NCI-H69 (cell line): ENCODE results near the gene BDH1.

Experiments
- DNase-seq: peaks from one replicate; lab custom pipeline; 2025; lab: John Stamatoyannopoulos, UW

Gene BDH1

DNA sequence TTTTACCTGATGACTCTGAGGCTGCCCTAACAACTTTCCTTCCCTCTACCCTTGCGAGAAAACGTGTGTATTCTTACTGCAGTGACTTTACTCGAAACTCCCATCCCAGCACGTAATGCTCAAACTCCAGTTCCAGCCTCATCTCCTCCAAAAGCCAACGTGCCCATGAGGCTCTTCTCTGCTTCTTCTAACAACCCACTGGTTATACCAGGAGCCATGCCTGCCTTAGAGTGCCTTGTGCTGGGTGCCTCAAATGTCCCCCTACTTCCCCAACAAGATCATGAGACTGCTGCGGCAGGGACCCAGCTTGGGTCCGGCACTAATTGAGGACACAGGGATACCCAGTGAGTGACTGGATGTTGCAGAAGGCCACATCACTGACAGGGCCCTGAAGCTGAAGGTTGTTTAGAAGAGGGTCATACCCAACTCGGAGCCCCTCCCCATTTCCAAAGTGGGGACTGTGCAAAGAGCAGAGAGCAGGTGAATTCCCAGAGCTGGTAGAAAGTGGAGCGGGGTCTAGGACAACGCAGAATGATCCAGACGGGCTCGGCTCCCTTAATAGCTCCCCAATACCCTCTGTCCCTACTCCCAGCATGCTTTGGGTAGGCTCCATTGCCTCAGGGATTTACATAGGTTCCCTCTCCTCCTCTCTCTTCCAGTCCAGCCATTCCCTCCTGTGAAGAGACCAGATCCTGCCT, 71.4 kb downstream of the BDH1 start:
- no peak for DNase-seq

DNA sequence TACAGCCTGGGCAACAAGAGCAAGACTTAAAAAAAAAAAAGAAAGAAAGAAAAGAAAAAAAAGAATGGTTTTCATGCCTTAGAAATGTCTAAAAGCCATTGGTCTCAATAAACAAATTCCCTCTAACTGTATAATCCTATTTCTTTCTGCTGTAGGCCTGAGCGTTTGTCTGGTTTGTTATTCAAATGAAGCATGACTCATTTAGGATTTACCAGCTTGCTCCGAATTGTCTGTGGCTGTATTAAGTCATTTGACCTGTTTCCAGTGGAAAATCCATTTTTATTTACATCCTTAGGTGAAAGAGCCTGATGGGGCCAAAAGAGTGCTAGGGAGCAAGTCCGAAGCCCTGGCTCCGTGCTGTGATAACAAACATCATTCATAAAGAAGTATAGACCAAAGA, 73.8 kb downstream of the BDH1 start:
- DNase-seq: peak; percentile 18

DNA sequence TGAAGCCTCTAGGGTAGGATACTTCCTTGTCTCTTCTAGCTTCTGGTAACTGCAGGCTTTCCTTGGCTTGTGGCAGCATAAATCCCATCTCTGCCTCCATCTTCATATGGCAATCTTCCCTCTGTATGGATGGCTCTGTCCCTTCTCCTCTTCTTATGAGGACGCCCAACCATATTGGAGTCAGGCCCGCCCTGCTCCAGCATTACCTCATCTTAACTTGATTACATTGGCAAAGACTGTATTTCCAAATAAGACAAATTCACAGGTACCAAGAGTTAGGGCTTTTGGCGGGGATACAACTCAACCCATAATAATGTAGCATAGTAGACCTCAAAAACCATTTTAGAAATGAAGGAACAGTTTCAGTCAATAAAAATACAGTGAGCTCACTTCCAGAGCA, 75.4 kb downstream of the BDH1 start:
- no peak for DNase-seq

DNA sequence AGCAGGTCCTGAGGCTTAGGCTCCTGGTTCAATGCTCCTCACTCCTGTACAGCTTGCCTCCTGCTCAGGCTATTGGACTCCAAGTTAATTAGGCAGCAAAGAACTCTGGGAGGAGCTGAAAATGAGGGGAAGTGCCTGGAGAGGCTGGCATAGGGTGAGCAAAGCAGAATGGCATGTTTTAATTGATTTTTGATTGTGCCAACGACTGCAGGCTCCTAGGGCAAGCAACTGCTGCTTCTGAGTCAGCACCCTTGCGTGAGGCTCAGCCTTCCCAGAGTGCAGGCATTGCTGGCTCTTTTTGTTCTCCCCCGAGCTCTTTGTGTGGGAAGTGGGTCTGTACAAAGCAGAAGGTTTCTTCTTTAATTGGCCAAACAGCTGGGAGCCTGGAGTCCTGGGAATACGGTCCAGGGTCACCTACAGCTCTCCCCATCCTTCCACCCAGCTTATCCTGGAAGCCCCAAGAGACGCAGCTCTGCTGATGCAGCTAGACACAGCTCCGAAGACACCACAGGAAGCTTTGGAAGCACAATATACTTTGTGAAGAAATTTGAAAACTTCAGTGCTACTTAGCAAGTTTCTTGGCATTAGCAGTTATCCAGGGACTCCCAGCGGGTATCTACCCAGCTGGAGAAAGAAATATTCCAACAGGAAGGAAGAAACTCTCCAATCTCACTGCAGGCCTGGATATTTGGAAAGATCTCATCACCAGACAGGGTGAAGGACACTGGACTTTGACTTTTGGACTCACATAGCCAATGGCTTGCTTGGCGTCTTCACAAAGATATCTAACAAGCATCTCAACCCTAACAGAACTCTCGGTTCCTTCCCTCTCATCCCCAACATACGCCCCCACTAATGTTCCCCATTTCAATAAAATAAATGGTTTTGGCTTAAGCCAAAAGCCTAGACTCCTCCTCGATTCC, 76.8 kb downstream of the BDH1 start:
- DNase-seq: peak; percentile 73

DNA sequence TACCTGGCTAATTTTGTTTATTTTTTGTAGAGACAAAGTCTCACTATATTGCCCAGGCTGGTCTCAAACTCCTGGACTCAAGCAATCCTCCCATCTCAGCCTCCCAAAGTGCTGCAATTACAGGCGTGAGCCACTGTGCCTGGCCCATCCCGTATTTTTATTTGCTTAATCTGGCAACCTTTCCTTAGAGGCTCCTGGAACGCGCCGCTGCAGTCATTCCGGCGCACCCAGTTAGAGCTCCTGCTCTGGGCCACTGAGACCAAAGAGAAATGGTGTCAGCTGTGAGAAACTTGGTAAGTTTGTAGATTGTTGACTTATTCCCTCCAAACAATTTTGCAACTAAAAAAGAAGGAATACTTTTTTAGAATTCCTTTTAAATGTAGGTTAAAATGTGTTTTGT, 78.0 kb downstream of the BDH1 start:
- peak; percentile 25 for DNase-seq

DNA sequence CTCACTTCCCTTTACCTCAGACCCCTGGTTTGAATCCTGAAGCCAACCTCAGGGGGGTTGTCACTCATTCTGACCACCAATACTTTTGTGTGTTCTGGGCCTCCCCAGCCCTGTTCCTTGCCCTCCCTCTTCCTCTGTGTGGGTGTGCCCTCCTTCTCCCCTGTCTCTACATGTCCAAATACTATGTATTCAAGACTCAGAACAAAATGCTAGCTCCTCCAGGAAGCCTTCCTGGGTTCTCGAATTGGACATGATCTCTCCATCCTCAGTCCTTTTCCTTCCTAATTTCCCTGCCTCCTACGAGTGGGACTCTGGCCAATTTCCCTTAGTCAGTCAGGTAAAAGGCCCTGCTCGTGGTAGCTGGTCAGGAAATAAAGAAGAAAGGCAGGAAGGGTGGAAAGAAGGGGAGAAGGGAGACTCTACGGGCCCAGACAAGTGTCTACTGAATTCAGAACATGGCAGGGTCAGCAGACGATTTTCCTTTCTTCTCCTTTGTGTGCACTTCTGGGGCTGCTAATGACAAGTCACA, 79.7 kb downstream of the BDH1 start:
- no peak for DNase-seq

DNA sequence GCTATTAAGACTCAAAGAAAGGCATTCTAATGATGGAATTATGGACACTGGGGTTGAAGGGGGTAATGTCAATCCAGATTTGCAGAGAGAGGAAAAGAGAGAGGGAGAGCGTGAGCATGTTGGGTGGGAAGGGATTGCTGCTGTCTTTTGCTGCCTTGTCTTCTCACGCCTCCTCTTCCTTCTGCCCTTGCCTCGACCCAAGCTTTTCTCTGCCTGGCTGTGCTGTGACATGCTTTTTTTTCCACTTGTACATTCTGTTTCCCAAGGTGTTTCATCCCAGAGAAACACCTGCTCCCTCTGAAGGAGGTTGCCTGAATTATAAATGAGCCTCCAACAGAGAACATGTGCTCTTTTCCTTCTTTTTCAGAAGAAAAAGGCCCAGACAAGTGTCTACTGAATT, 80.3 kb downstream of the BDH1 start:
- no peak for DNase-seq

DNA sequence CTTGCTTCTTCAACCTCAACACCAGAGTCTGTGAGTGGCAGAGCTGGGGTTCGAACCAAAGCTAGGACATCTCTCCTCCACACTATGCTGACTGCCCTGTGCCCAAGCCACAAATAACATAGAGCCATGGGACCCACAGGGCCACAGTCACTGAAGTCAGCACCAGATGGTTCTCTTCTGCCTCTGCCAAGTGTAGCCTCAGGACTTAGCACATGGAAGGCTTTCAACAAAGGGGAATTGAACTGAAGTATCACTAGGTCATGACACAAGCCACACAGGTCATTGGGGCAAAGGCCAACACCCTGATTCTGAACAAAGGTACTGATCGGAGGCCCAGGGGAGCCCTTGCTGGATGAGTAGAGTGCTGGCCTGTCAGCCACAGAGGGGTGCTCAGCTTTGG, 83.6 kb downstream of the BDH1 start:
- no peak for DNase-seq

DNA sequence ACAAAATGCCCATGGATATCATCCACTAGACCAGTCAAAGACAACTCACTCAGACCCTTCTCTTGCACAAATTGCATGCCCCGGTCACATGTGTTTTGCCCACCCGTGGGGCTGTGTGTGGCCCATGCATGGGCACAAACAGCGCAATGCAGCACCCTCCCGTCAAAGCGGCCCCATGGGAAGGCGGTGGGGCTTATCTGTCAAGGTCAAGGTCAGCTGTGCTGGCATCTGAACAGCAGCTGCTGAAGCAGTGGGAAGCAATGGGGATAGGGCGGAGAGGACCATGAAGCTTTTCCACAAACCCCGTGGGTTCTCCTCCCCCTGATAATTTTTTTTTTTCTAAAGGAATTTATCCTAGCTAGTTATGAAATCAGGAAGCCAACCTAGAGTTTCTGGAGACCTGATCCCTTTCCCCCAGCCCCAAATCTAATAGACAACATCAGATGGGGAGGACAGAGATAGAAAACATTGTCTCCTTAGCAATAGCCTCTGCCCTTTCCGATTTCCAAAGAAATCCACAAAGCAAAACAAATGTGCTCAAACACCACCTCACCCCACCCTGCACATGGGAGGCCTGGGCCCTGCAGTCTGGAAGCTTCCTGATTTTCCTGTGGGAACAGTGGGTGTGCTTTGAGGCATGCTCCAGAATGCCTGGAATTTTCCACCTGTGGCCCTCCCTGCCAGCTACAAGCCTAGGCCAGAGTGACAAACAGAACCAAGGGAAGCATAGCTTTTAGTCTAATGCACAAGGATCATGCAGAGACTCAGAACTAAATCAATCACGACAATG, 84.4 kb downstream of the BDH1 start:
- DNase-seq: no peak

DNA sequence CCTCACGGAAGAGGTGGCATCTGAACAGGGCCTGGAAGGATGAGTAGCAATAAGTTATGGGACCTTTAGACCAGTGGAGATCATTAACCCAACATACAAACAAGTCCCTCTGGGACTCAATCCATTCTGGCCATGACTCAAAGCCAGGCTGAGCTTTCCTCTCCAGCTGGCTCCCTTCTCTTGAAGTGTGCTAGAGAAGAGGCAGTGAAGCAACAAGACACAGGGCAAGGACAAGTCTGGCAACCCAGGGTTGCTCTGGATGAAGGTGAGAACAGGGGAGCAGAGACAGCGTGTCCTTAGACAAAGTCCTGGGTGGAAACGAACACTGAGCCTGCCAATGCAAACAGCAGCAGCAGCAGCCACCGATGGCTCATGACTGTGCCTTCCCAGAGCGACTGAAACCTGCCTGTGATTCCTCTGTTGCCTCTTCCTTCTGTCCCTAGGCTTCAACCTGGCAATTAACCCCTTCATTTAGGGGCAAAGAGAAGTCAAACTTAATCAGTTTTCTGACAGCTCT, 86.8 kb downstream of the BDH1 start:
- peak; percentile 38 for DNase-seq

DNA sequence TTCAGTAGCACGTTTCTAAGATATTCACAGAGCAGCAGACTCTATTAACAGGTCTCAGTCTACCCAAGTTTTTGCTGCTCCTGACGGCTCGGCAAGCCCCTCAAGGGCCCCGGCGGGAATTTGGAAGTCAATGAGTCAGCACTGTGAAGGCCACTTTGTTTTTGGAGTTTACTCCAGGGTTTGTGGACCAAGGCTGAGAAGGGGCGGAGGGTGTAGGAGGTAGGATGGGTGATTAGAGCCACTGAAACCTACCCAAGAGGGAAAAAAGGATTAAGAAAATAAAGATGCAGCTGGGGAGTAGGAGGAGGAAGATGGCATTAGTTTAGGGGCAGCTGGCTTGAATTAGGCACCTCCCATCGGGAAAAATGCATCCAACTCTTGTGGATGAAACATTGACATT, 87.6 kb downstream of the BDH1 start:
- DNase-seq: no peak

DNA sequence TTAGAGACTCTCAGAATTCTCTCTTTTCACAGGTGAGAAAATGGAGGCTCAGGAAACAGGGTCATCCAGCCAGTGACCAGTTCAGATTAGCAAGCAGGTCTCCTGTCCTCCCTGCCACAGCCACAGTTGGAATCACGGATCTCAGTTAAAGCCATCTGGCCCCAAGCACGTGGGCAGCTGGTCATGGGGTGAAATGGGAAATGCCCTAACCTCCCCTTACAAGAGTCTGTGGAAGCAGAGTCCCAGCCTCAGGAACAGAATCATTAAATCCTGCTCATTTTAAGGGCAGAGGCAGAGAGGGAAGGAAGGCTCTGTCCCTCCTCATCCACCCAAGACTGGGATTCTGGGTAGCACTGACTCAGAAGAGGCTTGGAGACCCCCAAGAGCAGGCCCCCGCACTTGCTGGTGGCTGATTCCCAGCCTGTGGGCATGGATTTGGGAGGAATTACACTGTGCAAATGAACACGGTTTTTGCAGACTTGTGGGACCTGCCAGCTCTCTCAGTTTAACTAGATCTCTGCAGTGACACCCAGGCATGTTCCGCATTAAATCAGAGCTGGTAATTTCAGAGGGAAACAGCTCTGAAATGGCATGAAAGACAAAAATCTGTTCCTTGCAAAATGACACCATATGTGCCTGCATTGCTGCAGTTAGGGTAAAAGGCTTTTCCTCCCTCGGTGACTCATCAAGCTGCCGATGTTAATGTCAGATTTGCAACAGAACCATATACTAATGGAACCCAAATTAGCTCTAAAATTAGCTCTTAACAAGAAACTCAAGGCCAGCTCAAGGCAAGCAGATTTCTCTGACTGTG, 89.0 kb downstream of the BDH1 start:
- DNase-seq: peak; percentile 70

DNA sequence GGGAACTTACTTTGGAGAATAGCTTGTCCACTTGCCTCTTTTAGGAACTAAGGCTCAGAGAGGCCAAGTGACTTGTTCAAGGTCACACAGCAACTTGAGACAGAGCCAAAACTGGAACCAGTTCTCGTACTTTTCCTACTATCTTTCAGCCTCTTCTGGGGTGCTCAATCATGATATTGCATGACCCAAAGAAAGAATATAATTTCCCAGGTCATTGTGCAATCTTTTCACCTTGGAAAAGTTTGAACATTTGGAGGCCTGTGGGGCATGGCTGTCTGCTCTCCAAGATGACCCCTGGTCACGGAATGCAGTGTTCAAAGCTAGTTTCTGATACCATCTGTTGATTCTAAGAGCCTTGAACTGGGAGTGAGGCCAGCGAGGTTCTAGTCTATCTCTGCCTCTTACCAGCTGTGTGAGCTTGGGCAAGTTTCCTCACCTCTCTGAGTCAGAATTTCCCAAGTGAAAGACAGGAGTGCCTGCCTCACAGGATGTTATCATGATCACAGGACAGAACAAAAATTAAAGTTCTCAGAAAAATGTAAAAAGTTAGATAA, 89.7 kb downstream of the BDH1 start:
- DNase-seq: no peak

DNA sequence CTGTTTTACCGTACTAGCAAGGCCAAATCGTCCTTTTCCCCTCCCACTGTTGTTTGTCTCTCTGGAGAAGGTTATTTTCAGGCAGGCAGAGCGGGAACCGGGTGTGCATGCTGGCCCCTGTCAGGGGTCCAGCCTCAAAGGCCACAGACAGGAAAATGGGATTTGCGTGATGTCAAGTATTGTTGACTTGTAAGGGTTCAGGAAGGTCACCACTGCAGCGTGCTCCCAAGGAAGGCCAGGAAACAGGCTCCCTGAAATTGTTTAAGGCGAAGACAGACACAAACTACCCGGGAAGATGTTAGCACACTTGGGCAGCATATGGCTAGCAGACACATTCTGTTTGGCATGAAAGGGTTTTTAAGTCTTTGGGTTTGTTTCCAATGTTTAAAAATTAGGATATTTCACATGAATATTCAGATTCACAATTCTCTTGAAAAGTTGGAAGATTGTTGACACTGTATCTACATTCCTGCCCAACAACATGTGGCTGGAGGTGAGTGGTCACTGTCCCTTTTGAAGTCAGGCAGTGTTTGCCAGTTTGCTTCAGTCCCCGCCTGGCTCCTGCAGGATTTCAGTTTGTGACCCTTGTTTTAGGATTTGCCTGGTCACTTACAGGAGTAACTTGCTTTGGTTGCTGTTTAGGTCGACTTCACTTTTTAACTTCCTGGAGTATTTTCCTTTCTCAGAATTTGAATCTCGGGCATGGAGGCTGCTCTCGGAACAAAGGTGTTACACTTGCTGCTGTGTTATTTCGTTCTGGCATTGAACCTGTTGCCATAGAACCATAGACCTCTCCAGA, 90.4 kb downstream of the BDH1 start:
- no peak for DNase-seq

DNA sequence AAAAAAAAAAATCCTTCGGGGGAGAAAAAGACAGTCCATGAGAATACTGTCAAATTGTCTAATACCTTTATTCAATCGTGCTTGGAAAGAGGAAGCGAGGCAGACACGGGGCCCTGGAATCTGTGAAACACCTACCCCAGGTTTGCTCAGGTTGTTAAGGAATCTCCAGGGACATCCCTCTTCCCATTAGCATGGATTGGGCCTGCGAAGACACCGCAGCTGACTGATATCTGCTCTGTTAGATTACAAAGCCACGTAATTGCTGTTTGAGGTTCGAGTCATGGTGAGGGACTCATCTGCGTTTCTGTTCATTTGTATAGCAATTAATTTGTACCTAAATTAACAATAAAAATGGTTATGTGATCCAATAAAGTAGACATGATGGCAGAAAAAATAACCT, 91.0 kb downstream of the BDH1 start:
- peak; percentile 29 for DNase-seq

DNA sequence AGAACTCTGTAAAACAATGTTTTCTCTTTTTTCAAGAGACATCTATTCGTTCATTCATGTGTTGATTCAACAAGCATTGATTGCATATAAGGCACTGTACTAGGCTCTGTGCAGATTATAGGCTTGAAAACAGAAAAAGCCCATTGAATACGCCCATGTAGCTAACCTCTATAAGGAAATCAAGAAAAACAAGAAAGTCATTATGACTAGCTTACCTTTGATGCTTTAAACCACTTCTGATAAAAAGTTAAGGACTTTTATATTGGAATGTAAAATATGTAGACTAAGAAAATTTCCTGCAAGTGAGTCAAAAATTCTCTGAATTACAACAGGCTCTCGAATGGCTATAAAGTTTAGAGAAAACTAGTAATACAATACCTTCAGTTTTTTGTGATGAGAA, 92.5 kb downstream of the BDH1 start:
- DNase-seq: no peak

DNA sequence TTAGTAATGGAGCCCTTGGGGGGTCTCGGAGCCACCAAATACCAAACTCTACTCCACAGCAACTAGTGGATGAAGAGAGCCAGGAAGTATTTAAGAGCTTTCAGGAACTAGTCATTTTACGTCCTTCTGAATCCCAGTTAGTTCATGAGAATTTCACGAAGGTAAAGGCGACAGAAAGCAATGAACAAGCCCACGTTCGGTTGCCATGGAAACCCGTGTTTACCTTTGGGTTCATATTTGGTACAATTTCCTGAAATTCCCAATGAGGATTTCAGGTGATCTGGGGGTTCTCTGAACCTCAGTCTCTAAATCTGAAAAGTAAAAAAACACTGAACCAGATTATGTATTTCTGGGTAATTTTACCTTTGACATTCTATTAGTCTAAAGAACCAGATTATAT, 93.0 kb downstream of the BDH1 start:
- peak; percentile 8 for DNase-seq

DNA sequence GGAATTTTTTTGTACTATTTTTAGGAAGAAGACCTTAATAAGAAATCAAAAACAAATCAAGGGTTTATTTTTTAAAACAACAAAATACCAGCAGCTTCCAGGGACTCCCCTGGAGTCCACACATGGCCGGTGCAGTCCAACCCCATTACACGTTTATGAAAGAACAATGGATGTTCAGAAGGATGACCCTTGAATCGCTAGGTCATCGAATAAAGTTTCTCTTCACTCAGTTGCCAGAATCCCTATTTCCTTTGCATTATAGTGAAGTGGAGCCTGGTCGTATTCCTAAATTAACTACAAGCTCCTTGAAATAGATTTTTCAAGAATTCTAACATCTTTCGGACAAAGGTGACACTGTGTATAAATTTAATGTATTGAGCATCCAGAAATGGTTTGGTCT, 95.1 kb downstream of the BDH1 start:
- no peak for DNase-seq

DNA sequence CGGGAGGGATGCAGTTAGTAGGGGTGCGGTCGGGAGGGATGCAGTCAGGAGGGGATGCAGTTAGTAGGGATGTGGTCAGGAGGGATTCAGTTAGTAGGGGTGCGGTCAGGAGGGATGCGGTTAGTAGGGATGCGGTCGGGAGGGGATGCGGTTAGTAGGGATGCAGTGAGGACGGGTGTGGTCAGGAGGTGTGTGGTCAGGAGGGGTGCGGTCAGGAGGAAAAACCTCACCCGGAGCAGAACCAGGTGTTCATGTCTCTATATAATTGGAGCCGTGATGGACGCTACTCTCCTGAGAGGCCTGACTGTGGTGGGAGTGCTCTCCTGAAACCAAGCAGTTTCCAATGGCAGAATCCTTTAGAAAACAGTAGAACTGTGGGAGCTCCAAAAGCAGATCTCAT, 95.8 kb downstream of the BDH1 start:
- DNase-seq: no peak
